Measurements from ENCODE around the gene MEMO1. TPM values are rescaled to one million over a fixed set of nuclear protein-coding genes. Genes with fewer than 3 reads are reported as not detected.
"Not testable (repeated sequence)": the region's sequence is repeated elsewhere in the genome, so short reads cannot be mapped to it uniquely, and the experiment has no call there.

Gene MEMO1
- total RNA-seq, 1 donor from 2014 or later = 32.9 TPM

- DNase-seq (ENCODE audit: low spot score) = no peak
- intact Hi-C loops (cut with DNase I) = no loop called here
- ATAC-seq = no peak
These were observed 145.6 kb downstream of the MEMO1 start for GRCh38 chr2:31865215-31865614.

GRCh38 chr2:31863867-31864266 is 146.9 kb downstream of the MEMO1 start:
- ATAC-seq (no peak), DNase-seq (ENCODE audit: low spot score) (no peak)
- intact Hi-C loops (cut with DNase I) = no loop called here

- intact Hi-C loops (cut with DNase I); DNase-seq (ENCODE audit: low spot score); ATAC-seq: not testable (repeated sequence)
These were observed 147.7 kb downstream of the MEMO1 start for GRCh38 chr2:31863015-31863656.

GRCh38 chr2:31859959-31860358 is 150.8 kb downstream of the MEMO1 start:
- intact Hi-C loops (cut with DNase I) = no loop called here
- ATAC-seq (no peak), DNase-seq (ENCODE audit: low spot score) (no peak)

GRCh38 chr2:31853521-31853920 is 157.3 kb downstream of the MEMO1 start:
- intact Hi-C loops (cut with DNase I) = no loop called here
- DNase-seq (ENCODE audit: low spot score) (no peak), ATAC-seq (no peak)

- DNase-seq (ENCODE audit: low spot score); intact Hi-C loops (cut with DNase I); ATAC-seq: not testable (repeated sequence)
These were observed 168.7 kb downstream of the MEMO1 start for GRCh38 chr2:31842150-31842549.

GRCh38 chr2:31835450-31835849 is 175.4 kb downstream of the MEMO1 start:
- intact Hi-C loops (cut with DNase I) = no loop called here
- DNase-seq (ENCODE audit: low spot score) (no peak), ATAC-seq (no peak)

- DNase-seq (ENCODE audit: low spot score) = no peak
- intact Hi-C loops (cut with DNase I) = no loop called here
These were observed 178.4 kb downstream of the MEMO1 start for GRCh38 chr2:31832363-31832762.

GRCh38 chr2:31831585-31831984 is 179.2 kb downstream of the MEMO1 start:
- DNase-seq (ENCODE audit: low spot score) (no peak), ATAC-seq (no peak)
- intact Hi-C loops (cut with DNase I) = no loop called here

More at GRCh38 chr2:31832363-31832762, 178.4 kb downstream of the MEMO1 start:
- no peak for ATAC-seq

GRCh38 chr2:31828891-31829290 is 181.9 kb downstream of the MEMO1 start:
- intact Hi-C loops (cut with DNase I) = no loop called here
- DNase-seq (ENCODE audit: low spot score) (no peak), ATAC-seq (no peak)

GRCh38 chr2:31823558-31823957 is 187.2 kb downstream of the MEMO1 start:
- ATAC-seq (no peak), DNase-seq (ENCODE audit: low spot score) (no peak)
- intact Hi-C loops (cut with DNase I) = no loop called here

- intact Hi-C loops (cut with DNase I) = no loop called here
These were observed 188.2 kb downstream of the MEMO1 start for GRCh38 chr2:31822587-31822986.

More at GRCh38 chr2:31822587-31822986, 188.2 kb downstream of the MEMO1 start:
- no peak for DNase-seq (ENCODE audit: low spot score)
- no peak for ATAC-seq

Other genes with a start within 250 kb of the MEMO1 start
- gene DPY30, start 28.8 kb upstream of the MEMO1 start, total RNA-seq = 45.4 TPM
- gene SPAST, start 52.5 kb upstream of the MEMO1 start, total RNA-seq = 21.2 TPM
- 19.7 TPM for gene SLC30A6, start 154.9 kb upstream of the MEMO1 start, total RNA-seq